ENCODE measurements around the gene INTS7. TPM values are rescaled to one million over a fixed set of nuclear protein-coding genes. Genes with fewer than 3 reads are reported as not detected.

The INTS7 gene
- polyA plus RNA-seq, 3 donors = 6.1 to 10.7 (median 7.6) TPM

GRCh38 chr1:211896958-211897357 lies 138.4 kb downstream of the INTS7 start:
- Histone ChIP-seq H3K27ac (ENCODE audit: low read depth in 1 of 2, low read length in 2 of 2) (no peak overlapping the region), H3K36me3 (replicated peaks in 1 of 2; ENCODE audit: control insufficient read depth in 1 of 2, insufficient read depth in 2 of 2, low read length in 2 of 2) (no peaks in the 10 kb centered on the region), H3K79me2 (ENCODE audit: insufficient read depth, low read length) (no peaks in the 10 kb centered on the region), H3K27me3 (ENCODE audit: control insufficient read depth in 2 of 2, insufficient read depth in 2 of 2, low read length in 2 of 2) (no peaks in the 10 kb centered on the region), H3K9ac (ENCODE audit: insufficient read depth, low read length, poor library complexity, severe bottlenecking) (no peak overlapping the region), H3K4me1 (ENCODE audit: control insufficient read depth in 1 of 2, insufficient read depth in 2 of 2, low read length in 2 of 2) (peaks cover 15 to 16% of the 10 kb centered on the region in 2 donors), H2AFZ (ENCODE audit: insufficient read depth, low read depth, low read length, poor library complexity, severe bottlenecking) (no peak overlapping the region), H4K20me1 (ENCODE audit: insufficient read depth, low read length) (no peaks in the 10 kb centered on the region), H3K9me3 (replicated peaks in 1 of 2; ENCODE audit: control insufficient read depth in 1 of 2, insufficient read depth in 1 of 2, low read length in 2 of 2) (peaks cover 0 to 10% of the 10 kb centered on the region in 2 donors), H3K4me3 (replicated peaks in 1 of 3; ENCODE audit: low read depth in 2 of 3, low read length in 3 of 3) (no peak overlapping the region), H3K4me2 (replicated peaks; ENCODE audit: extremely low read depth, low read length, poor library complexity, severe bottlenecking) (no peak overlapping the region)
- Mint-ChIP-seq H3K36me3 (no peaks in the 10 kb centered on the region), H3K27me3 (ENCODE audit: low read depth in 3 of 3) (no peaks in the 10 kb centered on the region), H3K27ac (no peak overlapping the region), H3K4me1 (peaks cover 25% of the 10 kb centered on the region), H3K9me3 (peaks cover 0 to 10% (median 5%) of the 10 kb centered on the region in 7 donors), H3K4me3 (no peak overlapping the region)
- TF ChIP-seq, protein P1, sequence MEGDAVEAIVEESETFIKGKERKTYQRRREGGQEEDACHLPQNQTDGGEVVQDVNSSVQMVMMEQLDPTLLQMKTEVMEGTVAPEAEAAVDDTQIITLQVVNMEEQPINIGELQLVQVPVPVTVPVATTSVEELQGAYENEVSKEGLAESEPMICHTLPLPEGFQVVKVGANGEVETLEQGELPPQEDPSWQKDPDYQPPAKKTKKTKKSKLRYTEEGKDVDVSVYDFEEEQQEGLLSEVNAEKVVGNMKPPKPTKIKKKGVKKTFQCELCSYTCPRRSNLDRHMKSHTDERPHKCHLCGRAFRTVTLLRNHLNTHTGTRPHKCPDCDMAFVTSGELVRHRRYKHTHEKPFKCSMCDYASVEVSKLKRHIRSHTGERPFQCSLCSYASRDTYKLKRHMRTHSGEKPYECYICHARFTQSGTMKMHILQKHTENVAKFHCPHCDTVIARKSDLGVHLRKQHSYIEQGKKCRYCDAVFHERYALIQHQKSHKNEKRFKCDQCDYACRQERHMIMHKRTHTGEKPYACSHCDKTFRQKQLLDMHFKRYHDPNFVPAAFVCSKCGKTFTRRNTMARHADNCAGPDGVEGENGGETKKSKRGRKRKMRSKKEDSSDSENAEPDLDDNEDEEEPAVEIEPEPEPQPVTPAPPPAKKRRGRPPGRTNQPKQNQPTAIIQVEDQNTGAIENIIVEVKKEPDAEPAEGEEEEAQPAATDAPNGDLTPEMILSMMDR (IDR thresholded peaks at IDR 0.05) = no peak
- intact Hi-C loops (cut with micrococcal nuclease) = no loop called here
- DNase-seq = no peak
- WGBS (ENCODE audit: insufficient coverage) = 76% methylated on average over 4 of the region's 9 CpGs

DNA sequence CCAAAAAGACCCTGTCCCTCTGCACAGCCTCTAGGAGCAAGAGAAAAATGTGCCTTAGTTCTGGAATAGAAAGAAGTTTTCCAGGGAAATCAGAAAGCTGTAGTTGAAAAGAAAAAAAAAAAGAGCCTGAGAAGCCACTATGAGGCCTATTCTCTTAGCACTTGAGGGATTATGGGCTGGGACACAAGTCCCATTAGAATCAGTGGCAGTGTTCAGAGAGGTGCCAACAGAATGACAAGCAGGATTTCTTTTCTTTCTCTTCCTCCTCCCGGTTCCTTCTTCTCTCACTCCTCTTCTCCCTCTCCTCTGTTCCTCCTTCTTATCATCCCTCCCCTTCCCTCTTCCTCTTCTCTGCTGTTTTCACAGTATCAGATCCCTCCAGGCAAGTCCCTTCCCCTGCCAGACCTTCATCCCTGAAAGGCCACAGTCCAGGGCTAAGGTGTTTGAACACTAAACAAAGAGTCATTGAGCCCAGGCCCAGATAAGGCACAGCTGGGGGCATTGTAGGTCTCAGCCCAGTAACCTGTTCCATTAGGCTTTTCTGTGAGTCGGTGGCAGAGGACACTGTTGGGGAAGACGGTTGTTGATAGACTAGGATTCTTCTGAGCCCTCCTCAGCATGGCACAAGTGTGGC lies 140.1 kb downstream of the INTS7 start:
- Histone ChIP-seq H3K79me2 (ENCODE audit: insufficient read depth, low read length) (no peaks in the 10 kb centered on the region), H3K4me2 (replicated peaks; ENCODE audit: extremely low read depth, low read length, poor library complexity, severe bottlenecking) (no peak overlapping the region), H3K4me1 (ENCODE audit: control insufficient read depth in 1 of 2, insufficient read depth in 2 of 2, low read length in 2 of 2) (peaks cover 15 to 16% of the 10 kb centered on the region in 2 donors), H3K9ac (ENCODE audit: insufficient read depth, low read length, poor library complexity, severe bottlenecking) (no peak overlapping the region), H3K27me3 (ENCODE audit: control insufficient read depth in 2 of 2, insufficient read depth in 2 of 2, low read length in 2 of 2) (no peaks in the 10 kb centered on the region), H3K36me3 (replicated peaks in 1 of 2; ENCODE audit: control insufficient read depth in 1 of 2, insufficient read depth in 2 of 2, low read length in 2 of 2) (no peaks in the 10 kb centered on the region), H2AFZ (ENCODE audit: insufficient read depth, low read depth, low read length, poor library complexity, severe bottlenecking) (no peak overlapping the region), H3K4me3 (replicated peaks in 1 of 3; ENCODE audit: low read depth in 2 of 3, low read length in 3 of 3) (no peak overlapping the region), H4K20me1 (ENCODE audit: insufficient read depth, low read length) (no peaks in the 10 kb centered on the region), H3K9me3 (replicated peaks in 1 of 2; ENCODE audit: control insufficient read depth in 1 of 2, insufficient read depth in 1 of 2, low read length in 2 of 2) (no peaks in the 10 kb centered on the region), H3K27ac (ENCODE audit: low read depth in 1 of 2, low read length in 2 of 2) (peak overlapping the region in 1 of 2 donors; percentile 3)
- TF ChIP-seq, protein P1 (IDR thresholded peaks at IDR 0.05) = no peak
- H3K4me3 Mint-ChIP-seq = peak overlapping the region in 1 of 2 donors; percentile 39
- intact Hi-C loops (cut with micrococcal nuclease) = no loop called here
- peaks cover 0 to 2% (median under 1%) of the 10 kb centered on the region in 7 donors for H3K9me3 Mint-ChIP-seq
- WGBS (ENCODE audit: insufficient coverage) = 53% methylated on average over 3 of the region's 3 CpGs
- H3K36me3 Mint-ChIP-seq = no peaks in the 10 kb centered on the region
- no peak for DNase-seq
- peak overlapping the region in 5 of 7 donors; percentile 6 to 84 (median 45) for H3K27ac Mint-ChIP-seq
- H3K4me1 Mint-ChIP-seq = peaks cover 28% of the 10 kb centered on the region
- H3K27me3 Mint-ChIP-seq (ENCODE audit: low read depth in 3 of 3) = no peaks in the 10 kb centered on the region

All from CD14-positive monocyte (primary cell).